Progenitor cell of endocrine pancreas (in vitro differentiated cells): ENCODE results near the gene NELFB. TPM values are rescaled to one million over a fixed set of nuclear protein-coding genes. Genes with fewer than 3 reads are reported as not detected.

ENCODE experiments used
- DNase-seq: peaks from one replicate; pipeline ENCODE4 v3.0.0; 2021; ENCODE audit warnings: low spot score; ENCODE audit not compliant: unreplicated experiment
- H3K27ac Mint-ChIP-seq: 2 replicates; pipeline ENCODE4 v1.8.0; 2021; ENCODE audit warnings: mild to moderate bottlenecking, moderate library complexity, mixed read lengths
- H3K27me3 Mint-ChIP-seq: 2 replicates; pipeline ENCODE4 v1.8.0; 2021; ENCODE audit warnings: mixed read lengths
- H3K36me3 Mint-ChIP-seq: 2 replicates; pipeline ENCODE4 v1.8.0; 2022; ENCODE audit warnings: mixed read lengths; ENCODE audit not compliant: insufficient read depth
- H3K4me1 Mint-ChIP-seq: 2 replicates; pipeline ENCODE4 v1.8.0; 2021; ENCODE audit warnings: low read depth, mixed read lengths
- H3K4me3 Mint-ChIP-seq: 2 replicates; pipeline ENCODE4 v1.8.0; 2021; ENCODE audit warnings: low read depth, mild to moderate bottlenecking, moderate library complexity, mixed read lengths
- H3K9me3 Mint-ChIP-seq: 2 replicates; pipeline ENCODE4 v1.8.0; 2021; ENCODE audit warnings: low read depth, mixed read lengths
- total RNA-seq: library from RNA; stranded (reverse); gene quantifications from 2 replicates; pipeline ENCODE4 v1.2.1, GENCODE V29; 2021
- TF ChIP-seq, protein P1 (sequence below): fragments of 200-600 bp; sonication (generic); IDR thresholded peaks from one replicate; pipeline ENCODE4 v1.5.0; 2021; ENCODE audit warnings: antibody characterized with exemption, mild to moderate bottlenecking; ENCODE audit not compliant: unreplicated experiment

The NELFB gene
- total RNA-seq, 1 donor from 2014 or later, result 62.3 TPM

DNA sequence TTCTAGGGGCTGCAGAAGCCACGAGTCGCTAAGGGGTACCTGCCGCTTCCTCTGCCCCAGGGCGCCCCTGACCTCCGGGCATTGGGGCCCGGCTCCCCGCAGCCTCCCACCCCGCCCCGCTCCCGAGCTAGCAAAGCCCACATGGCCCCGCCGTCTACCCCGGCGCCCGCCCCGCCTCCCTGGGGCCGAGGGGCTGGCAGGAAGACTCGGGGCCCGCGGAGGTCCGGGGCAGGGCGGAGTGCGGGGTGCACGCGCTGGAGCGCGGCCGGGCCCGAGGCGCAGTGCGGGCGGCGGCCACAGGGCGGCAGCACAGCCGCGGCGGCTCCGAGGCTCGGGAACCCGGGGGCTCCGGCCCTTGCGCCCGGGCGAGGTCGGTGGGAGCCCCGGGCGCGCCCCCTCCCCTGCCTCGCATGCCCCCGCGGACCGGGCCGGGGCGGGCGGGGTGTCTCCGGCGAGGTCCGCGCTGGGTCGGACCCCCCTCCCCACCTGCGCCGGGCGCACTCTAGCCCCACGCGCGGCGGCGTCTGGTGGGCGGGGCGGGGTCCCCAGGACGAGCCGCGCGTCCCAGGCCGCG is 40.2 kb downstream of the NELFB start:
- H3K4me3 Mint-ChIP-seq, result peak overlapping the region; percentile 35
- no peaks in the 10 kb centered on the region for H3K9me3 Mint-ChIP-seq
- H3K27me3 Mint-ChIP-seq, result peaks cover 3% of the 10 kb centered on the region
- H3K36me3 Mint-ChIP-seq, result no peaks in the 10 kb centered on the region
- TF ChIP-seq, protein P1, sequence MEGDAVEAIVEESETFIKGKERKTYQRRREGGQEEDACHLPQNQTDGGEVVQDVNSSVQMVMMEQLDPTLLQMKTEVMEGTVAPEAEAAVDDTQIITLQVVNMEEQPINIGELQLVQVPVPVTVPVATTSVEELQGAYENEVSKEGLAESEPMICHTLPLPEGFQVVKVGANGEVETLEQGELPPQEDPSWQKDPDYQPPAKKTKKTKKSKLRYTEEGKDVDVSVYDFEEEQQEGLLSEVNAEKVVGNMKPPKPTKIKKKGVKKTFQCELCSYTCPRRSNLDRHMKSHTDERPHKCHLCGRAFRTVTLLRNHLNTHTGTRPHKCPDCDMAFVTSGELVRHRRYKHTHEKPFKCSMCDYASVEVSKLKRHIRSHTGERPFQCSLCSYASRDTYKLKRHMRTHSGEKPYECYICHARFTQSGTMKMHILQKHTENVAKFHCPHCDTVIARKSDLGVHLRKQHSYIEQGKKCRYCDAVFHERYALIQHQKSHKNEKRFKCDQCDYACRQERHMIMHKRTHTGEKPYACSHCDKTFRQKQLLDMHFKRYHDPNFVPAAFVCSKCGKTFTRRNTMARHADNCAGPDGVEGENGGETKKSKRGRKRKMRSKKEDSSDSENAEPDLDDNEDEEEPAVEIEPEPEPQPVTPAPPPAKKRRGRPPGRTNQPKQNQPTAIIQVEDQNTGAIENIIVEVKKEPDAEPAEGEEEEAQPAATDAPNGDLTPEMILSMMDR, result peak; percentile 70
- peaks cover 39% of the 10 kb centered on the region for H3K4me1 Mint-ChIP-seq
- peak overlapping the region; percentile 85 for H3K27ac Mint-ChIP-seq
- DNase-seq, result no peak

DNA sequence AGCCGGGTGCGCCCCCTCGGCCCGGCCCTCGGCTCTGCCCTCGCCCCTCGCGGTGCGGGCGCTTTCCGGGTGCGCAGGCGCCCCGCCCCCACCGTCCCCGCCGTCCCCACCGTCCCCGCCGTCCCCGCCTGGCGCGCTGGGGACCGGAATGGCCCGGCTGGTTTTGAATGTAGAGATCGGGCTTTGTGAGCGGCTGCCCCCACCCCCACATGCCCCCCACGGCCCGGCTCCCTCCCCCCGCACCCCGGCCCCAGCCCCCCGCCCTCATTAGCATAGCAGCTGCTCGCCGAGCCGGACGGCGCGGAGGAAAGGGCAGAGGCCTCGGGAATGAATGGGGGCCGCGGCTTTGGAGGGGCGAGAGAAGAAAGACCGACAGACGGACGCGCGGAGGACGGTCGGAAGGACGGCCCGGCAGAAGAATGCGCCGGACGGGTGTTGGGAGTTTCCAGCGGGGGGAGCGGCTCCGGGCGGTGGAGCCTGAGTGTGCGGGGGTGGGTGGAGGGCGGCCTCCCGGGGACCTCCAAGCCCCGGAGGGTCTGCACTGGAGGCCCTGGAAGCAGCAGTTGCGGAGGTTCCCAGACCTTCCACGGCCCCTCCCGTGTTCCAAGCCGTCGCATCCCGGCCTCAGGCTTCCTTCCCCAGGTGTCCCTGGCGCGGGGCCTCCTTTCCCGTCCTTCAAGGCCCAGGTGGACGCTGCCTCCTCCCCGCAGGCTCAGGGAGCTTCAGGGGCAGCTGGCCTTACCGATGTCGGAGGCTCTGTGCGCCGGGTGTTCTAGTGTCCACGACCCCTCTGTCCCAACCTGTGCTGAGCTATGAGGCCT is 40.9 kb downstream of the NELFB start:
- no peak for DNase-seq
- peaks cover 3% of the 10 kb centered on the region for H3K27me3 Mint-ChIP-seq
- TF ChIP-seq, protein P1, result no peak
- H3K36me3 Mint-ChIP-seq, result no peaks in the 10 kb centered on the region
- H3K4me3 Mint-ChIP-seq, result peak overlapping the region; percentile 77
- H3K27ac Mint-ChIP-seq, result peak overlapping the region; percentile 88
- H3K4me1 Mint-ChIP-seq, result peaks cover 41% of the 10 kb centered on the region
- no peaks in the 10 kb centered on the region for H3K9me3 Mint-ChIP-seq

- peak overlapping the region; percentile 88 for H3K27ac Mint-ChIP-seq
- no peaks in the 10 kb centered on the region for H3K36me3 Mint-ChIP-seq
- H3K4me1 Mint-ChIP-seq, result peaks cover 41% of the 10 kb centered on the region
These were observed 41.8 kb downstream of the NELFB start for GRCh38 chr9:137296670-137297664.

DNA sequence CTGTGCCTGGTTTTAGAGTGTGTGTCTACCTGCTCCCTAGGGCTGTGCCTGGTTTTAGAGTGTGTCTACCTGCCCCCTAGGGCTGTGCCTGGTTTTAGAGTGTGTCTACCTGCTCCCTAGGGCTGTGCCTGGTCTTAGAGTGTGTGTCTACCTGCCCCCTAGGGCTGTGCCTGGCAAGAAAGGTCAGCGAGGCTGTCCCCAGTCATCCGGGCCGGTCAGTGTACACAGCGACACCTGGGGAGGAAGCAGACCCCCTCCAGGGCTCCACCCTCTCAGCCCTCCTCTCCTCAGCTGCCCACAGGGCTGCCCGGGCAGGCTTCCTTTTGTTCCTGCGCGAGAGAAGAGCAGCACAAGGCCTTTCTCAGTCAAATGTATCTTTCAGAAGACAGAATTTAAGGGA is 42.8 kb downstream of the NELFB start:
- TF ChIP-seq, protein P1, result no peak
- Mint-ChIP-seq H3K27me3 (peaks cover 3% of the 10 kb centered on the region), H3K9me3 (no peaks in the 10 kb centered on the region), H3K4me3 (peak overlapping the region; percentile 31), H3K36me3 (no peaks in the 10 kb centered on the region), H3K4me1 (peaks cover 42% of the 10 kb centered on the region), H3K27ac (peak overlapping the region; percentile 83)
- DNase-seq, result no peak

More at GRCh38 chr9:137296670-137297664, 41.8 kb downstream of the NELFB start:
- TF ChIP-seq, protein P1, result no peak
- H3K4me3 Mint-ChIP-seq, result peak overlapping the region; percentile 77
- peaks cover 3% of the 10 kb centered on the region for H3K27me3 Mint-ChIP-seq
- no peaks in the 10 kb centered on the region for H3K9me3 Mint-ChIP-seq
- no peak for DNase-seq
